MM.1S (cell line): ENCODE results near the gene SPEF1.

Experiments used
- DNase-seq: peaks from one replicate; pipeline ENCODE4 v3.0.0-alpha.2; 2015
- H2AFZ ChIP-seq: fragments of 300-600 bp; sonication (generic); 2 replicates; pipeline ENCODE4 v1.6.0; 2016; ENCODE audit warnings: antibody characterized with exemption, low read length
- H3F3A ChIP-seq: fragments of 300-600 bp; sonication (generic); 2 replicates; pipeline ENCODE4 v1.6.1; 2016; ENCODE audit warnings: mild to moderate bottlenecking, antibody characterized with exemption, low read length, moderate library complexity, mixed read lengths; ENCODE audit not compliant: insufficient read depth
- H3K27ac ChIP-seq: fragments of 300-600 bp; sonication (generic); 2 replicates; pipeline ENCODE4 v1.5.1; 2016; ENCODE audit warnings: mild to moderate bottlenecking, low read length
- H3K27me3 ChIP-seq: fragments of 300-600 bp; sonication (generic); replicated peaks from 2 replicates; pipeline ENCODE4 v1.6.0; 2016; ENCODE audit warnings: low read length; ENCODE audit not compliant: insufficient read depth
- H3K36me3 ChIP-seq: fragments of 300-600 bp; sonication (generic); replicated peaks from 2 replicates; pipeline ENCODE4 v1.6.1; 2016; ENCODE audit warnings: mild to moderate bottlenecking, low read length, mixed read lengths; ENCODE audit not compliant: insufficient read depth
- H3K4me1 ChIP-seq: fragments of 300-600 bp; sonication (generic); 2 replicates; pipeline ENCODE4 v1.6.1; 2016; ENCODE audit warnings: low read length, mixed read lengths
- H3K4me2 ChIP-seq: fragments of 300-600 bp; sonication (generic); 2 replicates; pipeline ENCODE4 v1.6.0; 2016; ENCODE audit warnings: low read depth, low read length
- H3K4me3 ChIP-seq: fragments of 300-600 bp; sonication (generic); 2 replicates; pipeline ENCODE4 v1.5.1; 2016; ENCODE audit warnings: low read length, mixed read lengths
- H3K79me2 ChIP-seq: fragments of 300-600 bp; sonication (generic); 2 replicates; pipeline ENCODE4 v1.6.1; 2016; ENCODE audit warnings: mixed run types, low read length, mixed read lengths
- H3K9ac ChIP-seq: fragments of 300-600 bp; sonication (generic); 2 replicates; pipeline ENCODE4 v1.6.1; 2016; ENCODE audit warnings: low read length, mixed read lengths
- H3K9me2 ChIP-seq: fragments of 300-600 bp; sonication (generic); replicated peaks from 2 replicates; pipeline ENCODE4 v1.6.1; 2016; ENCODE audit warnings: mild to moderate bottlenecking, low read length, mixed read lengths; ENCODE audit not compliant: insufficient read depth
- H3K9me3 ChIP-seq: fragments of 300-600 bp; sonication (generic); replicated peaks from 2 replicates; pipeline ENCODE4 v1.6.1; 2016; ENCODE audit warnings: mild to moderate bottlenecking, low read length, mixed read lengths; ENCODE audit not compliant: insufficient read depth
- H4K20me1 ChIP-seq: fragments of 300-600 bp; sonication (generic); 2 replicates; pipeline ENCODE4 v1.6.1; 2016; ENCODE audit warnings: mild to moderate bottlenecking, low read length, moderate library complexity, mixed read lengths; ENCODE audit not compliant: insufficient read depth
- CTCF ChIP-seq: fragments of 300-600 bp; sonication (generic); IDR thresholded peaks from 2 replicates; pipeline ENCODE4 v1.5.1; 2016; ENCODE audit warnings: antibody characterized with exemption, low read length, mixed read lengths
- EZH2 ChIP-seq: fragments of 300-600 bp; sonication (generic); optimal IDR thresholded peaks from 2 replicates; pipeline ENCODE3; 2017; ENCODE audit warnings: low read depth, mild to moderate bottlenecking, antibody characterized with exemption, low read length, mixed read lengths
- EZH2phosphoT487 ChIP-seq: fragments of 300-600 bp; sonication (generic); IDR thresholded peaks from 2 replicates; pipeline ENCODE4 v1.6.1; 2018; ENCODE audit warnings: antibody characterized with exemption, low read length

Gene SPEF1

GRCh38 chr20:3755814-3756480 lies 25.3 kb downstream of the SPEF1 start:
- Histone ChIP-seq H3K79me2 (no peaks in the 10 kb centered on the region), H3K27ac (no peak overlapping the region), H3K4me2 (no peak overlapping the region), H4K20me1 (no peaks in the 10 kb centered on the region), H3K4me1 (no peaks in the 10 kb centered on the region), H3F3A (no peaks in the 10 kb centered on the region), H3K4me3 (no peak overlapping the region), H3K9ac (no peak overlapping the region), H3K36me3 (no peaks in the 10 kb centered on the region), H3K9me3 (no peaks in the 10 kb centered on the region), H3K27me3 (no peaks in the 10 kb centered on the region), H2AFZ (no peak overlapping the region), H3K9me2 (no peaks in the 10 kb centered on the region)
- TF ChIP-seq CTCF: no peak
- TF ChIP-seq EZH2phosphoT487: no peak
- TF ChIP-seq EZH2: no peak
- no peak for DNase-seq

GRCh38 chr20:3755269-3755668 lies 26.0 kb downstream of the SPEF1 start:
- Histone ChIP-seq H3K9me3 (no peaks in the 10 kb centered on the region), H3K4me3 (no peak overlapping the region), H3K79me2 (no peaks in the 10 kb centered on the region), H3K9ac (no peak overlapping the region), H3F3A (no peaks in the 10 kb centered on the region), H3K9me2 (no peaks in the 10 kb centered on the region), H3K27ac (no peak overlapping the region), H3K27me3 (no peaks in the 10 kb centered on the region), H2AFZ (no peak overlapping the region), H3K36me3 (no peaks in the 10 kb centered on the region), H3K4me1 (no peaks in the 10 kb centered on the region), H4K20me1 (no peaks in the 10 kb centered on the region), H3K4me2 (no peak overlapping the region)
- no peak for DNase-seq
- no peak for TF ChIP-seq EZH2phosphoT487

- Histone ChIP-seq H3K9ac (no peak overlapping the region), H3F3A (no peaks in the 10 kb centered on the region), H3K27me3 (no peaks in the 10 kb centered on the region), H3K79me2 (no peaks in the 10 kb centered on the region), H3K9me3 (no peaks in the 10 kb centered on the region), H3K4me2 (no peak overlapping the region), H3K4me3 (no peak overlapping the region), H3K36me3 (no peaks in the 10 kb centered on the region), H3K9me2 (no peaks in the 10 kb centered on the region), H3K27ac (no peak overlapping the region), H2AFZ (no peak overlapping the region), H3K4me1 (no peaks in the 10 kb centered on the region), H4K20me1 (no peaks in the 10 kb centered on the region)
- TF ChIP-seq EZH2phosphoT487: no peak
- no peak for TF ChIP-seq EZH2
- no peak for TF ChIP-seq CTCF
- DNase-seq: no peak
Observed at GRCh38 chr20:3754276-3754630, 27.0 kb downstream of the SPEF1 start.

- Histone ChIP-seq H3K27me3 (no peaks in the 10 kb centered on the region), H2AFZ (no peak overlapping the region), H3K9me3 (no peaks in the 10 kb centered on the region), H3K4me1 (no peaks in the 10 kb centered on the region), H4K20me1 (no peaks in the 10 kb centered on the region), H3K79me2 (no peaks in the 10 kb centered on the region), H3K4me3 (no peak overlapping the region), H3K4me2 (no peak overlapping the region), H3K9ac (no peak overlapping the region), H3K9me2 (no peaks in the 10 kb centered on the region), H3K36me3 (no peaks in the 10 kb centered on the region), H3F3A (no peaks in the 10 kb centered on the region), H3K27ac (no peak overlapping the region)
- DNase-seq: no peak
- no peak for TF ChIP-seq EZH2phosphoT487
- TF ChIP-seq EZH2: no peak
- TF ChIP-seq CTCF: no peak
Observed at GRCh38 chr20:3753501-3754275, 27.6 kb downstream of the SPEF1 start.
